SK-N-SH (cell line): ENCODE data around the gene SLC22A23. TPM values are rescaled to one million over a fixed set of nuclear protein-coding genes. Genes with fewer than 3 reads are reported as not detected.

Experiments used
- CTCF ChIA-PET: fragments of 300-600, 350-600 bp; formaldehyde crosslinking; extraction: SDS; loops from one replicate; lab custom pipeline; 2021; lab: Yijun Ruan, JAX
- POLR2A ChIA-PET: fragments of 350-600 bp; sonication (Branson Sonifier 250); formaldehyde crosslinking; extraction: SDS; loops from one replicate; lab custom pipeline; 2020; ENCODE audit warnings: antibody characterized with exemption, inconsistent platforms; lab: Yijun Ruan, JAX
- DNase-seq: peaks from one replicate; pipeline ENCODE4 v3.0.0; 2012
- H2AFZ ChIP-seq: fragments of 200-600 bp; sonication (generic); 2 replicates; pipeline ENCODE4 v1.8.1; 2016; ENCODE audit warnings: antibody characterized with exemption, mild to moderate bottlenecking, low read depth
- H3F3A ChIP-seq: fragments of 200-600 bp; sonication (generic); replicated peaks from 2 replicates; pipeline ENCODE3; 2016; ENCODE audit warnings: antibody characterized with exemption, mild to moderate bottlenecking; ENCODE audit not compliant: insufficient read depth
- H3K27ac ChIP-seq, 2 experiments: fragments of 200-500 bp in 1 of 2; fragments of 200-600 bp in 1 of 2; sonication (Bioruptor generic) in 1 of 2; sonication (generic), shearing (Covaris generic) in 1 of 2; 2 replicates each; pipeline versions ENCODE4 v1.5.1 to v1.6.1; 2014 to 2016; ENCODE audit warnings: low read depth in 2 of 2, inconsistent platforms in 1 of 2, low read length in 1 of 2, mild to moderate bottlenecking in 1 of 2, mixed read lengths in 1 of 2
- H3K27me3 ChIP-seq: fragments of 200-600 bp; sonication (generic), shearing (Covaris generic); 2 replicates; pipeline ENCODE4 v1.6.1; 2016; ENCODE audit warnings: mixed run types; ENCODE audit not compliant: insufficient read depth
- H3K36me3 ChIP-seq, 2 experiments: fragments of 200-500 bp in 1 of 2; fragments of 200-600 bp in 1 of 2; sonication (Bioruptor generic) in 1 of 2; sonication (generic) in 1 of 2; replicated peaks in 1 of 2; 2 replicates each; pipeline versions ENCODE3 to v1.5.1; 2014 to 2016; ENCODE audit warnings: low read length in 1 of 2, mild to moderate bottlenecking in 1 of 2; ENCODE audit not compliant: insufficient read depth in 2 of 2, control insufficient read depth in 1 of 2
- H3K4me1 ChIP-seq, 2 experiments: fragments of 200-500 bp in 1 of 2; fragments of 200-600 bp in 1 of 2; sonication (Bioruptor generic) in 1 of 2; sonication (generic), shearing (Covaris generic) in 1 of 2; 2 replicates each; pipeline versions ENCODE4 v1.5.1 to v1.6.1; 2014 to 2016; ENCODE audit warnings: low read depth in 1 of 2, low read length in 1 of 2, mixed run types in 1 of 2; ENCODE audit not compliant: insufficient read depth in 2 of 2, control insufficient read depth in 1 of 2
- H3K4me2 ChIP-seq: fragments of 200-600 bp; sonication (generic), shearing (Covaris generic); 2 replicates; pipeline ENCODE4 v1.6.1; 2017; ENCODE audit warnings: mixed run types
- H3K4me3 ChIP-seq, 2 experiments: fragments of 200-500 bp in 1 of 2; fragments of 200-600 bp in 1 of 2; sonication (Bioruptor generic) in 1 of 2; sonication (generic), shearing (Covaris generic) in 1 of 2; 2 replicates each; pipeline versions ENCODE4 v1.5.1 to v1.8.1; 2014 to 2016; ENCODE audit warnings: low read depth in 2 of 2, inconsistent platforms in 1 of 2, low read length in 1 of 2, mild to moderate bottlenecking in 1 of 2, mixed read lengths in 1 of 2, moderate library complexity in 1 of 2
- H3K79me2 ChIP-seq: fragments of 200-600 bp; sonication (generic); 2 replicates; pipeline ENCODE4 v1.8.1; 2017; ENCODE audit warnings: mild to moderate bottlenecking; ENCODE audit not compliant: insufficient read depth
- H3K9ac ChIP-seq: fragments of 200-600 bp; sonication (generic); 2 replicates; pipeline ENCODE4 v1.6.1; 2017; ENCODE audit warnings: mixed run types
- H3K9me2 ChIP-seq: fragments of 200-600 bp; sonication (generic); 2 replicates; pipeline ENCODE4 v1.6.1; 2017; ENCODE audit warnings: mixed run types
- H3K9me3 ChIP-seq: fragments of 200-600 bp; sonication (generic); 2 replicates; pipeline ENCODE4 v1.6.1; 2017; ENCODE audit warnings: mixed run types, mild to moderate bottlenecking, moderate library complexity
- H4K20me1 ChIP-seq: fragments of 200-600 bp; sonication (generic); 2 replicates; pipeline ENCODE4 v1.6.1; 2017; ENCODE audit warnings: mild to moderate bottlenecking, mixed run types; ENCODE audit not compliant: insufficient read depth
- CTCF ChIP-seq: fragments of 200-600 bp; sonication (generic); IDR thresholded peaks from 2 replicates; pipeline ENCODE4 v1.6.1; 2017; ENCODE audit warnings: antibody characterized with exemption, mild to moderate bottlenecking, moderate library complexity
- ELF1 ChIP-seq: IDR thresholded peaks from 2 replicates; pipeline ENCODE4 v1.4.0; 2012
- GABPA ChIP-seq: IDR thresholded peaks from 2 replicates; pipeline ENCODE4 v1.4.0; 2012; ENCODE audit warnings: low read depth, mild to moderate bottlenecking
- JUND ChIP-seq: IDR thresholded peaks from 2 replicates; pipeline ENCODE4 v1.4.0; 2012
- NFIC ChIP-seq: IDR thresholded peaks from 2 replicates; pipeline ENCODE4 v1.4.0; 2012; ENCODE audit warnings: borderline replicate concordance
- NRF1 ChIP-seq: IDR thresholded peaks from 2 replicates; pipeline ENCODE4 v1.6.1; 2012; ENCODE audit warnings: low read depth, mild to moderate bottlenecking, low read length
- POLR2AphosphoS5 ChIP-seq: IDR thresholded peaks from 2 replicates; pipeline ENCODE4 v1.6.1; 2012; ENCODE audit warnings: low read depth, low read length
- RFX5 ChIP-seq: IDR thresholded peaks from 2 replicates; pipeline ENCODE4 v1.6.1; 2012; ENCODE audit warnings: mild to moderate bottlenecking, improper control_type of control experiment, low read length
- SIN3A ChIP-seq: IDR thresholded peaks from 2 replicates; pipeline ENCODE4 v1.6.1; 2012; ENCODE audit warnings: low read depth, mild to moderate bottlenecking, low read length, moderate library complexity, borderline replicate concordance
- SMC3 ChIP-seq: IDR thresholded peaks from 2 replicates; pipeline ENCODE4 v1.6.1; 2012; ENCODE audit warnings: low read depth, low read length, improper control_type of control experiment
- TCF12 ChIP-seq: IDR thresholded peaks from 2 replicates; pipeline ENCODE4 v1.4.0; 2012
- TEAD4 ChIP-seq: IDR thresholded peaks from 2 replicates; pipeline ENCODE4 v1.4.0; 2012; ENCODE audit warnings: mild to moderate bottlenecking, borderline replicate concordance; ENCODE audit not compliant: insufficient read depth
- WGBS: methylation state at CpG from one replicate; pipeline ENCODE4 v1.1.6; 2017; ENCODE audit warnings: low lambda C conversion rate; 5-methylcytosine and 5-hydroxymethylcytosine counted together
- polyA plus RNA-seq, 3 experiments: library from polyadenylated mRNA; depleted of rRNA; stranded (reverse); fragments of >200 nt; gene quantifications; 2 replicates each; pipeline ENCODE4 v1.2.3, GENCODE V29; 2012
- TF ChIP-seq, protein P1 (sequence below): IDR thresholded peaks from 2 replicates; pipeline ENCODE4; 2012
- TF ChIP-seq, protein P2 (sequence below): fragments of 150-350 bp; IDR thresholded peaks from 2 replicates; pipeline ENCODE4 v1.6.1; 2017; ENCODE audit warnings: antibody characterized with exemption, low read length, low read depth, borderline replicate concordance
- TF ChIP-seq, protein P3 (sequence below): IDR thresholded peaks from 2 replicates; pipeline ENCODE4 v1.6.1; 2012; ENCODE audit warnings: mild to moderate bottlenecking, low read depth, low read length, moderate library complexity

The SLC22A23 gene
- polyA plus RNA-seq, 1 of the 3 experiments (the other 2 are of a cell fraction): not detected

- Histone ChIP-seq H3K4me3 (no peak overlapping the region), H3K27me3 (peaks cover 30% of the 10 kb centered on the region), H3K9ac (no peak overlapping the region), H3K4me2 (no peak overlapping the region), H3K9me2 (no peaks in the 10 kb centered on the region), H3K36me3 (no peaks in the 10 kb centered on the region), H3K4me1 (peaks cover 5 to 11% of the 10 kb centered on the region in 2 experiments; a peak in 2 of 4 replicates), H3K79me2 (no peaks in the 10 kb centered on the region)
- 37% methylated on average over 3 of the region's 3 CpGs for WGBS
- POLR2A ChIA-PET: no interaction called here
- TF ChIP-seq SIN3A (no peak), NFIC (no peak), RFX5 (no peak), GABPA (no peak), ELF1 (no peak), TEAD4 (no peak)
- TF ChIP-seq, protein P1, sequence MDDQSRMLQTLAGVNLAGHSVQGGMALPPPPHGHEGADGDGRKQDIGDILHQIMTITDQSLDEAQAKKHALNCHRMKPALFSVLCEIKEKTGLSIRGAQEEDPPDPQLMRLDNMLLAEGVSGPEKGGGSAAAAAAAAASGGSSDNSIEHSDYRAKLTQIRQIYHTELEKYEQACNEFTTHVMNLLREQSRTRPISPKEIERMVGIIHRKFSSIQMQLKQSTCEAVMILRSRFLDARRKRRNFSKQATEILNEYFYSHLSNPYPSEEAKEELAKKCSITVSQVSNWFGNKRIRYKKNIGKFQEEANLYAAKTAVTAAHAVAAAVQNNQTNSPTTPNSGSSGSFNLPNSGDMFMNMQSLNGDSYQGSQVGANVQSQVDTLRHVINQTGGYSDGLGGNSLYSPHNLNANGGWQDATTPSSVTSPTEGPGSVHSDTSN: no peak
- TF ChIP-seq, all 33 proteins: peak for 0
- no peak overlapping the region for H2AFZ ChIP-seq
- H3K27ac ChIP-seq: no peak overlapping the region
- no peaks in the 10 kb centered on the region for H4K20me1 ChIP-seq
- H3F3A ChIP-seq: peaks cover 13% of the 10 kb centered on the region
- H3K9me3 ChIP-seq: no peaks in the 10 kb centered on the region
- CTCF ChIA-PET: interaction anchor here (0.9 to 1.4 kb wide), 2 partner anchors 12 to 406 kb away, joined by 3 read pairs; no protein-coding TSS in a partner anchor
- no peak for DNase-seq
Observed at GRCh38 chr6:3327403-3327802, 129.4 kb downstream of the SLC22A23 start.

DNA sequence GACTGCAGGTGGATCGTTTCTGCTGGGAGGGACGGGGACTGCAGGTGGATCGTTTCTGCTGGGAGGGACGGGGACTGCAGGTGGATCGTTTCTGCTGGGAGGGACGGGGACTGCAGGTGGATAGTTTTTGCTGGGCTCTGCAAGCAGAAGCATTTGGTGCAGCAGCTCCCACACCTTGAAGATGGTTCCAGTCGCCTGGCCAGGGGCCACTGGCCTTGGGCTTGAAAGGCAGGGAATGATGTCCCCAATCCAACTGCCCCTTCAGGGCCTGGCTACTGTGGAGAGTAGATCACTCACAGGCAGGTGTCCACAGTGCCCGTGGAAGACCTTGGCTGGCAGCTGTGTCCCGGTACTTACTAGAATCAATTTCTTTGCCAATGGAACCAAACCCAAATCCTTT is 129.9 kb downstream of the SLC22A23 start:
- no peak overlapping the region for H2AFZ ChIP-seq
- no peak overlapping the region for H3K4me3 ChIP-seq
- no peaks in the 10 kb centered on the region for H3K36me3 ChIP-seq
- H3K9me2 ChIP-seq: no peaks in the 10 kb centered on the region
- peaks cover 13% of the 10 kb centered on the region for H3F3A ChIP-seq
- no peak for DNase-seq
- peaks cover 26% of the 10 kb centered on the region for H3K27me3 ChIP-seq
- ChIA-PET POLR2A (no interaction called here), CTCF (interaction anchor here (0.9 kb wide), 1 partner anchor 406 kb away, joined by 3 read pairs; no protein-coding TSS in a partner anchor)
- H4K20me1 ChIP-seq: no peaks in the 10 kb centered on the region
- no peak overlapping the region for H3K9ac ChIP-seq
- no peak overlapping the region for H3K4me2 ChIP-seq
- no peaks in the 10 kb centered on the region for H3K9me3 ChIP-seq
- TF ChIP-seq SMC3 (no peak), NRF1 (no peak), GABPA (no peak), ELF1 (no peak), POLR2AphosphoS5 (no peak), CTCF (no peak), NFIC (no peak), JUND (no peak), TCF12 (no peak)
- TF ChIP-seq, protein P2, sequence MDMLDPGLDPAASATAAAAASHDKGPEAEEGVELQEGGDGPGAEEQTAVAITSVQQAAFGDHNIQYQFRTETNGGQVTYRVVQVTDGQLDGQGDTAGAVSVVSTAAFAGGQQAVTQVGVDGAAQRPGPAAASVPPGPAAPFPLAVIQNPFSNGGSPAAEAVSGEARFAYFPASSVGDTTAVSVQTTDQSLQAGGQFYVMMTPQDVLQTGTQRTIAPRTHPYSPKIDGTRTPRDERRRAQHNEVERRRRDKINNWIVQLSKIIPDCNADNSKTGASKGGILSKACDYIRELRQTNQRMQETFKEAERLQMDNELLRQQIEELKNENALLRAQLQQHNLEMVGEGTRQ: no peak
- TF ChIP-seq, protein P3, sequence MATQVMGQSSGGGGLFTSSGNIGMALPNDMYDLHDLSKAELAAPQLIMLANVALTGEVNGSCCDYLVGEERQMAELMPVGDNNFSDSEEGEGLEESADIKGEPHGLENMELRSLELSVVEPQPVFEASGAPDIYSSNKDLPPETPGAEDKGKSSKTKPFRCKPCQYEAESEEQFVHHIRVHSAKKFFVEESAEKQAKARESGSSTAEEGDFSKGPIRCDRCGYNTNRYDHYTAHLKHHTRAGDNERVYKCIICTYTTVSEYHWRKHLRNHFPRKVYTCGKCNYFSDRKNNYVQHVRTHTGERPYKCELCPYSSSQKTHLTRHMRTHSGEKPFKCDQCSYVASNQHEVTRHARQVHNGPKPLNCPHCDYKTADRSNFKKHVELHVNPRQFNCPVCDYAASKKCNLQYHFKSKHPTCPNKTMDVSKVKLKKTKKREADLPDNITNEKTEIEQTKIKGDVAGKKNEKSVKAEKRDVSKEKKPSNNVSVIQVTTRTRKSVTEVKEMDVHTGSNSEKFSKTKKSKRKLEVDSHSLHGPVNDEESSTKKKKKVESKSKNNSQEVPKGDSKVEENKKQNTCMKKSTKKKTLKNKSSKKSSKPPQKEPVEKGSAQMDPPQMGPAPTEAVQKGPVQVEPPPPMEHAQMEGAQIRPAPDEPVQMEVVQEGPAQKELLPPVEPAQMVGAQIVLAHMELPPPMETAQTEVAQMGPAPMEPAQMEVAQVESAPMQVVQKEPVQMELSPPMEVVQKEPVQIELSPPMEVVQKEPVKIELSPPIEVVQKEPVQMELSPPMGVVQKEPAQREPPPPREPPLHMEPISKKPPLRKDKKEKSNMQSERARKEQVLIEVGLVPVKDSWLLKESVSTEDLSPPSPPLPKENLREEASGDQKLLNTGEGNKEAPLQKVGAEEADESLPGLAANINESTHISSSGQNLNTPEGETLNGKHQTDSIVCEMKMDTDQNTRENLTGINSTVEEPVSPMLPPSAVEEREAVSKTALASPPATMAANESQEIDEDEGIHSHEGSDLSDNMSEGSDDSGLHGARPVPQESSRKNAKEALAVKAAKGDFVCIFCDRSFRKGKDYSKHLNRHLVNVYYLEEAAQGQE: no peak
- peaks cover 5 to 11% of the 10 kb centered on the region in 2 experiments; a peak in 2 of 4 replicates for H3K4me1 ChIP-seq
- 47% methylated on average over 7 of the region's 9 CpGs for WGBS
- H3K27ac ChIP-seq: no peak overlapping the region
- H3K79me2 ChIP-seq: no peaks in the 10 kb centered on the region
